ENCODE results near the gene BFSP1. TPM values are rescaled to one million over a fixed set of nuclear protein-coding genes. Genes with fewer than 3 reads are reported as not detected.
A peak's percentile ranks its signal among the peaks of the same experiment; 100 is the strongest.

The BFSP1 gene
- total RNA-seq, 6 donors from 2014 or later = 0.97 to 5.2 (median 2.9) TPM; not detected in 1

GRCh38 chr20:17488916-17489600, 42.1 kb downstream of the BFSP1 start:
- H3K4me1 ChIP-seq = no peaks in the 10 kb centered on the region
- WGBS, 2 donors = 79 to 88% methylated on average over 9 of the region's 9 CpGs
- H3K27me3 ChIP-seq = no peaks in the 10 kb centered on the region
- H3K9me3 ChIP-seq = no peaks in the 10 kb centered on the region
- DNase-seq (no peak), ATAC-seq (ENCODE audit: low FRiP score in 2 of 2) (no peak)
- H3K27ac ChIP-seq = no peak overlapping the region
- TF ChIP-seq POLR2AphosphoS5 (IDR thresholded peaks at IDR 0.05) = no peak
- no peak for TF ChIP-seq EP300 (IDR thresholded peaks at IDR 0.05)
- no peak for TF ChIP-seq CTCF (IDR thresholded peaks at IDR 0.05)
- no peak for TF ChIP-seq POLR2A (IDR thresholded peaks at IDR 0.05)
- H3K36me3 ChIP-seq = no peaks in the 10 kb centered on the region
- H3K4me3 ChIP-seq = no peak overlapping the region

GRCh38 chr20:17485017-17485416, 46.2 kb downstream of the BFSP1 start:
- no peaks in the 10 kb centered on the region for H3K36me3 ChIP-seq
- DNase-seq (no peak), ATAC-seq (ENCODE audit: low FRiP score in 2 of 2) (no peak)
- no peak for TF ChIP-seq POLR2A (IDR thresholded peaks at IDR 0.05)
- TF ChIP-seq POLR2AphosphoS5 (IDR thresholded peaks at IDR 0.05) = no peak
- no peak for TF ChIP-seq EP300 (IDR thresholded peaks at IDR 0.05)
- no peaks in the 10 kb centered on the region for H3K9me3 ChIP-seq
- H3K27me3 ChIP-seq = no peaks in the 10 kb centered on the region
- H3K27ac ChIP-seq = no peak overlapping the region
- no peaks in the 10 kb centered on the region for H3K4me1 ChIP-seq
- H3K4me3 ChIP-seq = no peak overlapping the region
- 95% methylated on average over 2 of the region's 2 CpGs for WGBS, 2 donors

DNA sequence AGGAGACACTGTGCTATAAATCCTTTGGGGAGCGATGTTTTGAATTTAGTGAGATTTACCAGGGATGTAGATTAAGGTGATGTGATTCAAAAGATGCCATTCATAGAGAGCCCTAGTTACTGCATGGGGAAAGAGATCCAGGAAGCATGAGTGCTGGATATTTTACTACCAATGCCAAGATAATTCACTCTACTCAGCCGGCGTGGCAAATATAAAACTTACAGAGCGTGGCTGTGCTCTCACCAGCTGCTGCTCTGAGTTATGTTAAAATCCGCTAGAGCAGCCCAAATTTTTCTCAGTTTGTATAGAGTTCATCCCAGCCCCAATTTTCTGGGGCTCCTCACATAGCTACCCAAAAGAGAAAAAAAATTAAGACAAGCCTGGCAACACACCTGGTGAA, 48.6 kb downstream of the BFSP1 start:
- no peaks in the 10 kb centered on the region for H3K4me1 ChIP-seq
- ATAC-seq (ENCODE audit: low FRiP score in 2 of 2) (no peak), DNase-seq (no peak)
- H3K4me3 ChIP-seq = no peak overlapping the region
- no peaks in the 10 kb centered on the region for H3K9me3 ChIP-seq
- H3K27me3 ChIP-seq = no peaks in the 10 kb centered on the region
- no peaks in the 10 kb centered on the region for H3K36me3 ChIP-seq
- 76 to 80% methylated on average over 5 of the region's 5 CpGs for WGBS, 2 donors
- H3K27ac ChIP-seq = no peak overlapping the region
- TF ChIP-seq POLR2A (IDR thresholded peaks at IDR 0.05) = no peak
- TF ChIP-seq EP300 (IDR thresholded peaks at IDR 0.05) = no peak
- no peak for TF ChIP-seq CTCF (IDR thresholded peaks at IDR 0.05)
- TF ChIP-seq POLR2AphosphoS5 (IDR thresholded peaks at IDR 0.05) = no peak

DNA sequence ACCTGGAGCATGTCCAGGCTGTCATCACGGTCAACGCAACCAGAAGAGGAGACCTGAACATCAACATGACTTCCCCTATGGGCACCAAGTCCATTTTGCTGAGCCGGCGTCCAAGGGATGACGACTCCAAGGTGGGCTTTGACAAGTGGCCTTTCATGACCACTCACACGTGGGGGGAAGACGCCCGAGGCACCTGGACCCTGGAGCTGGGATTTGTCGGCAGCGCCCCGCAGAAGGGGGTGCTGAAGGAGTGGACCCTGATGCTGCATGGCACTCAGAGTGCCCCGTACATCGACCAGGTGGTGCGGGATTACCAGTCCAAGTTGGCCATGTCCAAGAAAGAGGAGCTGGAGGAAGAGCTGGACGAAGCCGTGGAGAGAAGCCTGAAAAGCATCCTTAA, 49.5 kb downstream of the BFSP1 start:
- TF ChIP-seq CTCF (IDR thresholded peaks at IDR 0.05) (no peak), POLR2A (IDR thresholded peaks at IDR 0.05) (no peak), EP300 (IDR thresholded peaks at IDR 0.05) (no peak), POLR2AphosphoS5 (IDR thresholded peaks at IDR 0.05) (no peak)
- no peaks in the 10 kb centered on the region for H3K36me3 ChIP-seq
- 88% methylated on average over 16 of the region's 16 CpGs for WGBS, 2 donors
- ATAC-seq (ENCODE audit: low FRiP score in 2 of 2) (no peak), DNase-seq (peak in 1 of 2 donors; percentile 38)
- H3K4me1 ChIP-seq = no peaks in the 10 kb centered on the region
- no peak overlapping the region for H3K27ac ChIP-seq
- H3K9me3 ChIP-seq = no peaks in the 10 kb centered on the region
- no peaks in the 10 kb centered on the region for H3K27me3 ChIP-seq
- H3K4me3 ChIP-seq = no peak overlapping the region

GRCh38 chr20:17480696-17481095, 50.5 kb downstream of the BFSP1 start:
- TF ChIP-seq CTCF (IDR thresholded peaks at IDR 0.05) (no peak), EP300 (IDR thresholded peaks at IDR 0.05) (no peak), POLR2A (IDR thresholded peaks at IDR 0.05) (no peak), POLR2AphosphoS5 (IDR thresholded peaks at IDR 0.05) (no peak)
- H3K9me3 ChIP-seq = no peaks in the 10 kb centered on the region
- no peak overlapping the region for H3K27ac ChIP-seq
- H3K4me3 ChIP-seq = no peak overlapping the region
- H3K4me1 ChIP-seq = no peaks in the 10 kb centered on the region
- no peak for DNase-seq
- H3K36me3 ChIP-seq = no peaks in the 10 kb centered on the region
- H3K27me3 ChIP-seq = no peaks in the 10 kb centered on the region
- no peak for ATAC-seq (ENCODE audit: low FRiP score in 2 of 2)
- WGBS, 2 donors = 80 to 93% methylated on average over 10 to 11 of the region's 11 CpGs
